Right atrium auricular region (tissue), 2 donors: Measurements from ENCODE around the gene CDYL. TPM values are rescaled to one million over a fixed set of nuclear protein-coding genes. Genes with fewer than 3 reads are reported as not detected.

Experiments
- DNase-seq: peaks from one replicate; pipeline ENCODE4 v3.0.0-alpha.2; 2019; ENCODE audit warnings: low spot score
- H3K27ac ChIP-seq, 2 donors: fragments of 200-600 bp; sonication (generic); 1 replicate in 1 of 2; 2 replicates in 1 of 2; pipeline ENCODE4 v1.5.1; 2016 to 2019
- H3K27me3 ChIP-seq, 2 donors: fragments of 200-600 bp; sonication (generic); one replicate each; pipeline versions ENCODE4 v1.5.1 to v1.6.0; 2017 to 2019
- H3K36me3 ChIP-seq: fragments of 200-600 bp; sonication (generic); one replicate; pipeline ENCODE4 v1.5.1; 2016
- H3K4me1 ChIP-seq, 2 donors: fragments of 200-600 bp; sonication (generic); one replicate each; pipeline versions ENCODE4 v1.5.1 to v1.6.0; 2017 to 2019
- H3K4me3 ChIP-seq, 2 donors: fragments of 200-600 bp; sonication (generic); 1 replicate in 1 of 2; 2 replicates in 1 of 2; pipeline ENCODE4 v1.5.1; 2017 to 2019; ENCODE audit warnings: mild to moderate bottlenecking in 1 of 2, moderate library complexity in 1 of 2
- H3K9me3 ChIP-seq, 2 donors: fragments of 200-600 bp; sonication (generic); one replicate each; pipeline ENCODE4 v1.5.1; 2019
- CTCF ChIP-seq, 2 donors: fragments of 200-600 bp; sonication (generic); IDR thresholded peaks; one replicate each; pipeline ENCODE4 v1.5.1; 2019; ENCODE audit warnings: antibody characterized with exemption in 2 of 2
- total RNA-seq, 2 donors: library from RNA; depleted of rRNA; stranded (reverse); fragments of >200 nt; gene quantifications; one replicate each; pipeline ENCODE4 v1.1.0, GENCODE V29; 2016

Gene CDYL
- total RNA-seq, 2 donors from 2014 or later = 23.7 to 28.9 TPM

DNA sequence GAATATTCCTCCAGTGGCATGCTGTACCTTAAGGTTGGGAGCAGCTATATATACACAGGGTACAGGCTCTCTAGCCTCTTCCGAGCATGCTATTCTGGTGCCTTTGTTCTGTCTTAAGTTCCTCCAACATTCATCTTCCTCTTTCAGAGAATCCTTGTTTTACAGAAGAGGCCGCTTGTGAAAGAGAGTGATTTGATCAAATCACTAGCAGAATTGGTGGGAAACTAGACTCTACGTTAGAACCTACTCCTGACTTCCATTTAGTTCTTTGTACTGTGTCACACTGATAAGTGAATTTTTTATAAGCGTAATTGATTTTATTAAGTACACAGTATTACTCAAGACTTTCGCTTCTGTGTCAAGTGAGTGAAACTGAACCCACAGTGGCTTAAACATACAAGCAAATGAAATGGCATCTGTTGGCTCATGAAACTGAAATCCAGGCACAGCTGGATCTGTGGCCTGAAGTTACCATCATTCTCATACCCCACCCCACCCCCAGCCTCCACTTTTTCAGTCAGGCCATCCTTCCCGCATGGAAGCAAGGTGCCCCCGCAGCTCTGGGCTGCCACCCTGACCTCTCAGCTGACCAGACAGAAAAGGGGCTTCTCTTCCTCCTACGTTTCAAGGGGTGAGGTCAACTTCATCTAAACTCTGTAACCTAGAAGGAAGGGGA, 125.3 kb downstream of the CDYL start:
- TF ChIP-seq CTCF (IDR thresholded peaks at IDR 0.05) = no peak
- no peaks in the 10 kb centered on the region for H3K4me1 ChIP-seq
- H3K4me3 ChIP-seq = no peak overlapping the region
- no peak overlapping the region for H3K27ac ChIP-seq
- no peak for DNase-seq
- peaks cover 0 to 8% of the 10 kb centered on the region in 2 donors for H3K9me3 ChIP-seq
- peaks cover 9% of the 10 kb centered on the region for H3K36me3 ChIP-seq
- H3K27me3 ChIP-seq = no peaks in the 10 kb centered on the region

- DNase-seq = no peak
- Histone ChIP-seq H3K27me3 (no peaks in the 10 kb centered on the region), H3K4me3 (no peak overlapping the region), H3K27ac (no peak overlapping the region), H3K36me3 (peaks cover 9% of the 10 kb centered on the region), H3K4me1 (peaks cover 0 to 6% of the 10 kb centered on the region in 2 donors), H3K9me3 (peaks cover 0 to 8% of the 10 kb centered on the region in 2 donors)
- TF ChIP-seq CTCF (IDR thresholded peaks at IDR 0.05) = no peak
These were observed 126.2 kb downstream of the CDYL start for GRCh38 chr6:4902363-4902762.

DNA sequence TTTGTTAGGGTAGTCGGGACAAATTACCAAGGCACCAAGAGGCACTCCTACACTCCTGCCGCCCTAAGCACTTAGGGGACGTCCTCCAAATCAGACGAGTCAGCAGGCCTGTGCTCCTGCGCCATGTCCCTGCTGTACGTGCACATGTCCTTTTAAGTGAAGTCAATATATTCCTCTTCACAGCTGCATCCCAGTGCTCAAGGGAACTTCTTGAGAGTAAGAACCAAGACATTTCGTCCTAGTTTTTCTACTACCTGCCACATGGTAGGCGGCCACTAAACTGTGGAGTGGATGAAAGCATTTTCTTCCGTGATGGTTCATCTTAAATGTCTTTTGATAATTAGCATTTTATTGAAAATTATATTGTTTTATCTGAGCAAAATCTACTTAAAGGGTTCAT, 126.9 kb downstream of the CDYL start:
- peaks cover 9% of the 10 kb centered on the region for H3K36me3 ChIP-seq
- peaks cover 0 to 8% of the 10 kb centered on the region in 2 donors for H3K9me3 ChIP-seq
- peaks cover 0 to 8% of the 10 kb centered on the region in 2 donors for H3K4me1 ChIP-seq
- H3K27me3 ChIP-seq = no peaks in the 10 kb centered on the region
- no peak overlapping the region for H3K27ac ChIP-seq
- no peak for TF ChIP-seq CTCF (IDR thresholded peaks at IDR 0.05)
- H3K4me3 ChIP-seq = no peak overlapping the region
- DNase-seq = no peak

DNA sequence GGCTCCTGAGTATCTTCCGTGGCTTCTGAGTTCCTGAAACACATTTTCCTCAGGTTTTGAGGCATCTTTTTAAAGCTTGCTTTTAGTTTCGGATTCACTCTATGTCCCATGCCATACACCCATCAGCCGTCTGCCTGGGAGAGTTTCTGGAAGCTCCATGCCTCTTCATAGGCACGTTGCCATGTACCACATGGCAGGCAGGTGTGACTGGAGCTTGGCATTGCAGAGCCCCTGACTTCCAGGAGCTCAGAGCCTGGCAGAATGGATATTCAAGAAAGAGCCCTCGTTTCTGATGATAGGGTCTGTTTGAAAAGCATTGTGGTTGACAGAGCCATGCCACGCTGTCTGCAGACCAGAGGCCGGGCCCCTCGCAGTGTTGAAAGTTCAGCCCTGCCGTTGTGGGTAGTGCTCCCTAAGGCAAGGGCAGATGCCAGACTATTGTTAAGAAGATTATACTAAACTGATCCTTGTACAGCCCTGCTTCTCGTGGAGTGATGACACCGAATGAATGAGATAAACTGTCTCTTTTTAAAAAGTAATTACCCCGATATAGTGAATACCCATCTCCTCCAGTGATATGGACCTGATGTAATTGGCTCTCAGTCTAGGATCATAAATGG, 127.7 kb downstream of the CDYL start:
- no peak for DNase-seq
- Histone ChIP-seq H3K4me1 (peaks cover 0 to 8% of the 10 kb centered on the region in 2 donors), H3K27me3 (no peaks in the 10 kb centered on the region), H3K4me3 (no peak overlapping the region), H3K27ac (no peak overlapping the region), H3K9me3 (peaks cover 0 to 8% of the 10 kb centered on the region in 2 donors), H3K36me3 (peaks cover 2% of the 10 kb centered on the region)
- no peak for TF ChIP-seq CTCF (IDR thresholded peaks at IDR 0.05)

- no peak for DNase-seq
- Histone ChIP-seq H3K4me1 (peaks cover 0 to 8% of the 10 kb centered on the region in 2 donors), H3K27ac (no peak overlapping the region), H3K9me3 (peaks cover 0 to 4% of the 10 kb centered on the region in 2 donors), H3K36me3 (no peaks in the 10 kb centered on the region), H3K27me3 (no peaks in the 10 kb centered on the region), H3K4me3 (no peak overlapping the region)
- no peak for TF ChIP-seq CTCF (IDR thresholded peaks at IDR 0.05)
These were observed 128.3 kb downstream of the CDYL start for GRCh38 chr6:4904461-4905025.
